ENCODE measurements around the gene OR6N2. TPM values are rescaled to one million over a fixed set of nuclear protein-coding genes. Genes with fewer than 3 reads are reported as not detected.

OR6N2 gene
- total RNA-seq, 2 experiments from 2014 or later: not detected

DNA sequence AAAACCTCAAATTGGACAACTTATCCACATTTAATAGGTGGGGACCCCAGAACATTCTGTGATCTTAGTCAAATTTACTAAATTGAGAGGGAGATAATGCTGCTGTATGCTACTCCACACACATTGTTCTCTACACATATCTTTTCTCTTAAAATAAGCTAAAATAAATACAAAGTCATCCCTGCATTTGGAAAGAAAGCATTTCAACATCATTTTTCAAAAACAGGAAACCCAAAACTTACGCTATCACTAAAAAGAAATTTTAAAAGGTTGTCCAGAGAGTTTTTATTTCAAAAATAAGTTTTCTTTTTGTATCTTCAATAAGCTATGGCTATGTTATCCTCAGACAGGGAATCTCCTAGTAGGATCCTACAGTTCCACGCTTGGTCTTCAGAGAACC lies 19.5 kb upstream of the OR6N2 start:
- Mint-ChIP-seq H3K27me3 (peaks cover 34% of the 10 kb centered on the region), H3K36me3 (no peaks in the 10 kb centered on the region), H3K4me1 (no peaks in the 10 kb centered on the region), H3K4me3 (no peak overlapping the region), H3K9me3 (no peaks in the 10 kb centered on the region), H3K27ac (no peak overlapping the region)
- no peak for DNase-seq

DNA sequence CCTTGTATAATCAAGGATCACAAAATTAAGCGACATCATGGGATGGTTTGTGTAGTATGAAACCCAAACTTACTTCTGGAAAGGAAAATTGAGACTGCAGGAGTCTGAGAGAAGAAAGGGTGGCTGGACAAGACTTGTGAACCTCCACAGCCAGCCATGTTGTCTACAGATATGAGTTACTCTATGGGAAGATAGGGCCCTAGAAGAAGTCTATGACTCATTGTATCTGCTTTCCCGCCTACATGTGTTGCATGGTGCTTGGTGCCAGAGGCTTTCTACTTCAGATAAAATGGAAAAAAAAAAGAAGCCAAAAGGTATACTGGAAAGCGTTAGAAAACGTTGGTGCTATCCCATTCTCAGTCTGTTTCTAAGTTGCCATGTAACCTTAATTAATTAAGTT lies 18.7 kb upstream of the OR6N2 start:
- Mint-ChIP-seq H3K4me1 (no peaks in the 10 kb centered on the region), H3K36me3 (no peaks in the 10 kb centered on the region), H3K27ac (no peak overlapping the region), H3K27me3 (peaks cover 34% of the 10 kb centered on the region), H3K9me3 (no peaks in the 10 kb centered on the region), H3K4me3 (no peak overlapping the region)
- no peak for DNase-seq

DNA sequence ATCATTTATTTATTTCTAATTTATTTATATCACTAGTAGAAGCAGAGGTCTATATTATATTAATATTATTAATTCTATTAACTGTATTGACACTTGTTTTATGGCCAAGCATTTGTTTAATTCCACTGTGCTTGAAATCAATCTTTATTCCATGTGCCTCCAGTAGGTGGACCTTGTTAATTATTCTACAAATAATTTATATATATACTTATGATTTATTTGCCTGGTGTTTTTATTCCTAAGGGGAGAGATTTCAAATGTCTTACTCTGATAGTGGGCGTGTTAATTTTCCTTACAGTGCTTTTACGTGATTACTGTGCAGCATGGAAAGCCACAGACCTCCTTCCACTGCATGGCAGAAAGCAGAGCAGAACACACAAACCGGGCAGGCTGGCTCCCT lies 17.5 kb upstream of the OR6N2 start:
- H3K36me3 Mint-ChIP-seq: no peaks in the 10 kb centered on the region
- no peaks in the 10 kb centered on the region for H3K4me1 Mint-ChIP-seq
- no peak for DNase-seq
- H3K9me3 Mint-ChIP-seq: no peaks in the 10 kb centered on the region
- H3K27ac Mint-ChIP-seq: no peak overlapping the region
- peaks cover 30% of the 10 kb centered on the region for H3K27me3 Mint-ChIP-seq
- no peak overlapping the region for H3K4me3 Mint-ChIP-seq

DNA sequence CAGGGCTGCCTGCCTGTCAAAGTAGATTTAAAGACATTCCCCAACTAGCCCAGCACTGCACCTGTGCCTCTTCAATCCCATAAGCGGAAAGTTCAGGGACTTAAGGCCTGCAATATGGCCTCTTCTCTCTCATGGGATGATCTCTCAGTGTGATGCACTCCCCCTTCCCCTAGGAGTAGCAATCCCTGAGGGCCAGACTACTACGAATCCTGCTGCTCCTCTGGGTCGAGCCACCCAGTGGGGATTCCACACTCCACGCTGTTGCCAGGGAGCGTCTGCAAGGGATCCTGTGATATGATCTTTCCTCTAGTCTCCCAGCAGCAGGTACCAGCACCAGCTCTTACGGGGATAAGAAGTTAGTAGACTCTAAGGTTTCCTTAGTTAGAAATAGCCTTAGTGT lies 13.2 kb upstream of the OR6N2 start:
- Mint-ChIP-seq H3K9me3 (no peaks in the 10 kb centered on the region), H3K27ac (no peak overlapping the region), H3K27me3 (peaks cover 18% of the 10 kb centered on the region), H3K4me1 (no peaks in the 10 kb centered on the region), H3K36me3 (no peaks in the 10 kb centered on the region), H3K4me3 (no peak overlapping the region)
- no peak for DNase-seq

DNA sequence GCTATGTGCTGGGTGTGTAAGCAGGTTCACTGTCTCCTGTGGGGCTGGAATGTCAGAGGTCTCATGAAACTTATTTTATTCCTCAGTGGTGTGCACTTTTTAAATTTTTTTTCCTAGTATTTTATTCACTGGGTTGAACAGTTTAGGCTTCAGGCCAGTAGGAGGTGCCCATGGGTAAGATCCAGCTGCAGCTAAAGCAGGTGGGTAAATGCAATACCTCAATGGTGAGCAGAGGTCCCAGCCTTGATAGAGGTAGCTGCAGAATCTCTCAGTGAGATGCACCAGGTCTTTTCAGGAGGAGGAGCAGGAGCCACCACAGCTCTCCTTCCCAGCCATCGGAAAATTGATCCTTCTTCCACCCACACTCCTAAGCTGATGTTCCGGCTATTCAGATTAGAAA lies 12.6 kb upstream of the OR6N2 start:
- no peak overlapping the region for H3K27ac Mint-ChIP-seq
- DNase-seq: no peak
- no peak overlapping the region for H3K4me3 Mint-ChIP-seq
- no peaks in the 10 kb centered on the region for H3K36me3 Mint-ChIP-seq
- H3K4me1 Mint-ChIP-seq: no peaks in the 10 kb centered on the region
- H3K9me3 Mint-ChIP-seq: no peaks in the 10 kb centered on the region
- peaks cover 21% of the 10 kb centered on the region for H3K27me3 Mint-ChIP-seq

DNA sequence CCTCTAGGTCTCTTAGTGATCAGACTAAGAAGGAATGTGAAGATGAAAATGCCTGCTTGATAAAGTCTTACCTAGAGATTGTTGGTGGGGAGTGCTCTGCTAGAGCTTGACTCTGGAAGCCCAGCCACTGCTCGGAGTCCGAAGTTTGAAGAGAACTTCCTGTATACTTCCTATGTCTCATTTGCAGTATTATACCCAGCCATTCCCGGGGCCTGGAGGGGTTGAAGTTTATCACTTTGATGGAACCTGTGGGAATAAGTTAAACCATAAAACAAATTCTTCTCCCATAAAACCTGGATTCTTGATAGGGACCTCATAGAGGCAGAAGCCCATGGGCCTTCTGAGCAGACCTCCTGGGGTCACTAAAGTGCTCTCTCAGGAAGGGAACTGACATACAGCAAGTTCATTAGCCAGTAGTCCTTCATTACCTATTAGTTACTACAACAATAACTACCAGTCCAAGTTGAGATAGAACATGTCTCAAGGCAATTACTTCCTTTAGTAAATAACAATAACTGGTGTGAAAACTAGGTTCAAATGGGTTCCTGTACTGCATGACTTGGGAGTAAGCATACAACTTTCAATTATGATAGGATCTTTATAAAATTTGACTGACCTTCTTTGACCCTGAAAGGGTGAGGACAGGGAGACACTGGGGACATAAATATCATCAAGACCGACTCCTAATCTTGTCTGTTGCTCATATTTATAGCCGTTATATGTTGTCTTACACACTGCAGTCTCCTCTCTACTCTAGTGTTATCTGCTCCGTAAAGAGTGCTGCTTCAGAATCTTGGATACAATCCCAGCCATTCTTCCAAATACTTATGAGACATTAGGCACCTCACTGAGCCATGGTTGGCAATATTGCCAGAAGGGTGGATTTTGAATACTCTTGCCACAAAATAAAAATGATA lies 8.8 kb downstream of the OR6N2 start, which contains the start of gene OR6N1:
Gene OR6N1 (minus strand): TSS at position 246 of the 917 bp plus-strand sequence. CDS start 5,513 bp downstream, outside the sequence.
- Mint-ChIP-seq H3K9me3 (no peaks in the 10 kb centered on the region), H3K27me3 (peaks cover 10% of the 10 kb centered on the region), H3K36me3 (no peaks in the 10 kb centered on the region), H3K4me1 (no peaks in the 10 kb centered on the region), H3K27ac (no peak within 1 kb of the TSS), H3K4me3 (no peak within 1 kb of the TSS)
- no peak for DNase-seq

DNA sequence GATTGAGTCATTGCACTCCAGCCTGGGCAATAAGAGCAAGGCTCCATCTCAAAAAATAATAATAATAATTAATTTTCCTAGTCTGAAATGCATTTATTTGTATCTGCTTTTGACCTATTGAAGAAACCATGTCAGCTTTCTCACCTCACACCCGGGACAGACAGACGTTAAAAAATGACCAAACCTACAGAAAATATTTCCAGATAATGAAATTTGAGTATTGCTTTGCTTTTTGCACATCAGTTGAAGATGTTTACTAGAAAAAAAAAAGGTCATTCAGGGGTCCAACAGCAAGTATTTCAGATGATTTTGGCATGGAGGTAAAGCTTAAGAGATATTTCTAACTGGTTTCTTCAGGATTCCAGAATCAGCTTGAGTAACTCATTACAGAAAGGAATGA lies 26.6 kb downstream of the OR6N2 start, which contains the start of gene OR6K6:
Gene OR6K6 (plus strand): TSS at position 301 of the 400 bp plus-strand sequence. CDS start 168 bp downstream, outside the sequence.
- peaks cover 23% of the 10 kb centered on the region for H3K27me3 Mint-ChIP-seq
- H3K4me3 Mint-ChIP-seq: no peak within 1 kb of the TSS
- H3K36me3 Mint-ChIP-seq: no peaks in the 10 kb centered on the region
- no peak within 1 kb of the TSS for H3K27ac Mint-ChIP-seq
- no peak for DNase-seq
- no peaks in the 10 kb centered on the region for H3K9me3 Mint-ChIP-seq
- H3K4me1 Mint-ChIP-seq: no peaks in the 10 kb centered on the region

DNA sequence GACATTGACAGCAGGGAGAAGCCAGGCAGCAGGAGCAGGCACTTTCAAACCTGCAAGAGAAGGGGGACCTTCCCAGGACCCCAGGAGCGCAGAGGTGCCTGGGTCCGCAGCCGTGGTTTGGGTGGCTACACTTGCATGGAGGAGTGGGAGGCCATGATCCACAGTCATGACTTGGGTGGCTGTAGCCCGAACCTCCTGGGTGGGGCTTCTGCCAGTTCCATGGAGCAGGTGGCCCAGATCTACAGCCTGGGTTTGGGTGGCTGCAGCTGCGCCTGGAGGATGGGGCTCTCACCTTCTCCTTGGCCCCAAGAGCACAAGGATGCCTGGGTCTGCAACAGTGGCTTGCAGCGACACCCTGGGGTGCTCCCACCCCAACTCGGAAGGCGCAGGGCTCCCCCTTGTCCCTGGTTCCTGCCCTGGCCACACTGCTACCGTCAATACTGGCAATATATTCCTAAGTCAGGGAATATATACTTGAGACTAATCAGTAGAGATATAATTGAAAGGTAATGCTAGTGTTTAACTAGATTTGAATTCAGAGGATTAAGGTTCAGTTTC lies 28.8 kb downstream of the OR6N2 start:
- Mint-ChIP-seq H3K27ac (no peak overlapping the region), H3K4me1 (no peaks in the 10 kb centered on the region), H3K27me3 (peaks cover 17% of the 10 kb centered on the region), H3K9me3 (no peaks in the 10 kb centered on the region), H3K36me3 (no peaks in the 10 kb centered on the region), H3K4me3 (no peak overlapping the region)
- DNase-seq: no peak

DNA sequence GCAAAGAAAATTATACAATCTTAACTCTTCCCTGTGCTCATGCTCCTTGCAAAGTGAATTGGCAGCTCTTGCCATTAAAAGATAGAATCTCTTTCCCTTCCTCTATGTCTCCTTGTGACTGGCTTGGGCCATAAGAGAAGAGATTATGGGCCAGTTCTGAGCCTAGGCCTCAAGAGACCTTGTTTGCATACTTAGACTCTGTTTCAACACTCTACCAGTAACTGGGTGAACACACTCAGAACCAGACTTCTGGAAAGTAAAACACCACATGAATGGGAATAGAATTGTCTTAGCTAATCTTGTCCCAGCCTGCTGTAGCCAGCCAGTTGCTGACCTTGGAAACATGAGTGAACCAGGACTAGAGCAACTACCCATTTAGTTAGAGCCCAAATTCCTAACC lies 45.2 kb downstream of the OR6N2 start:
- H3K36me3 Mint-ChIP-seq: no peaks in the 10 kb centered on the region
- H3K4me3 Mint-ChIP-seq: no peak overlapping the region
- no peak overlapping the region for H3K27ac Mint-ChIP-seq
- no peaks in the 10 kb centered on the region for H3K4me1 Mint-ChIP-seq
- H3K9me3 Mint-ChIP-seq: no peaks in the 10 kb centered on the region
- H3K27me3 Mint-ChIP-seq: peaks cover 4% of the 10 kb centered on the region
- DNase-seq: no peak

DNA sequence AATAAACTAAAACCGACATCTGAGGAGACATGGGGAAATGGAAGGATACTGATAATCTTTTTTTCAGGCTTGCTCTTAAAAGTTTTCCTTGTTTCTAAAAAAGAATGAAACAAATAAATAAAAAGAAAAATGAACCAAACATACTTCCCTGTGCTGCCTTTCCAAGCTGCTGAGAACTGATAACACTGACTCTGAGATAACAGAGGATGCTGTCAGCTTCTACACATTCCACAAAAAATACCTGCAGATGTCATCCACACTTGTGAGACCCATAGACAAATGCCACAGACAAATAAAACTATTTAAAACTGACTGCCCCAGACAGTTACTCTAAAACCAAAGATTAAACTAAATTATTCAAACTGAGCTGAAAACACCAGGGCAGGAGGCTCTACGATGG lies 48.5 kb downstream of the OR6N2 start:
- no peaks in the 10 kb centered on the region for H3K4me1 Mint-ChIP-seq
- H3K27ac Mint-ChIP-seq: no peak overlapping the region
- H3K9me3 Mint-ChIP-seq: no peaks in the 10 kb centered on the region
- DNase-seq: no peak
- peaks cover 4% of the 10 kb centered on the region for H3K27me3 Mint-ChIP-seq
- H3K36me3 Mint-ChIP-seq: no peaks in the 10 kb centered on the region
- no peak overlapping the region for H3K4me3 Mint-ChIP-seq

DNA sequence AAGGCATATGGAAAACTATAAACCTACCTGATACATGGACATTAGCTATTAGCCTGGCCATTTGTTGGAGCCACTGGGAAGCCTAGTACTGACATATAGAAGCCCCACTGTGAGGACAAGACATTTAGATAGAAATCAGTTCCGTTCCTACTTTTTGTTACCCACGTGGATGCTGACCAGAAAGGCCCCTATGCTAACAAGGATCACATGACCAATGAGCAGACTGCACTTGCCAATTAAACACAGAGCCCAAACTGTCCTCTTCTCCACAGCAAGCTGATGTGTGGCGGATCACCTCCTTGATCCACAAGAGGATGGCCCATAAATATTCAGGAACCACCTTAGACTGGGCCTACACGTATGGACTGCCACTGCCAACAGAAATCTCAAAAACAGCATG lies 49.3 kb downstream of the OR6N2 start:
- DNase-seq: no peak
- Mint-ChIP-seq H3K9me3 (no peaks in the 10 kb centered on the region), H3K27ac (no peak overlapping the region), H3K36me3 (no peaks in the 10 kb centered on the region), H3K4me1 (no peaks in the 10 kb centered on the region), H3K4me3 (no peak overlapping the region), H3K27me3 (peaks cover 8% of the 10 kb centered on the region)

DNA sequence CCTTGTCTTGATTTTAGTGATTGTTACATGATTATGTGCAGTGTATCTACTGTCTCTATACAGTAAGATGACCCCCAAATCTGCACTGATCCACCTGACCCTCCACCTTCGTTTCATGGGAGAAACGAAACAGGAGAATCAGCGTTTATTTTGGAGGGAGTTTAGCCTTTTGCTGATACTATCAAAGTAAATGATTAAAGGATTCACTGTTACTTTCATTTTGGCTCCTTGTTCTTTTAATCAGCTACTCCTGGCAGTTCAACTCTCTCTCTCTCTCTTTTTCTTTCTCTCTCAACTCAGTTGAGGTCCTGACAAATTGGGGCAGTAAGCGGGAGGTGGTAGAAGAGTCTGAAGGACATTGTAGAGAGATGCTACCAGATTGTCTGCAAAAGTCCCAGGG lies 50.6 kb downstream of the OR6N2 start:
- DNase-seq: no peak
- Mint-ChIP-seq H3K27me3 (peaks cover 15% of the 10 kb centered on the region), H3K27ac (no peak overlapping the region), H3K9me3 (no peaks in the 10 kb centered on the region), H3K4me1 (no peaks in the 10 kb centered on the region), H3K36me3 (no peaks in the 10 kb centered on the region), H3K4me3 (no peak overlapping the region)

DNA sequence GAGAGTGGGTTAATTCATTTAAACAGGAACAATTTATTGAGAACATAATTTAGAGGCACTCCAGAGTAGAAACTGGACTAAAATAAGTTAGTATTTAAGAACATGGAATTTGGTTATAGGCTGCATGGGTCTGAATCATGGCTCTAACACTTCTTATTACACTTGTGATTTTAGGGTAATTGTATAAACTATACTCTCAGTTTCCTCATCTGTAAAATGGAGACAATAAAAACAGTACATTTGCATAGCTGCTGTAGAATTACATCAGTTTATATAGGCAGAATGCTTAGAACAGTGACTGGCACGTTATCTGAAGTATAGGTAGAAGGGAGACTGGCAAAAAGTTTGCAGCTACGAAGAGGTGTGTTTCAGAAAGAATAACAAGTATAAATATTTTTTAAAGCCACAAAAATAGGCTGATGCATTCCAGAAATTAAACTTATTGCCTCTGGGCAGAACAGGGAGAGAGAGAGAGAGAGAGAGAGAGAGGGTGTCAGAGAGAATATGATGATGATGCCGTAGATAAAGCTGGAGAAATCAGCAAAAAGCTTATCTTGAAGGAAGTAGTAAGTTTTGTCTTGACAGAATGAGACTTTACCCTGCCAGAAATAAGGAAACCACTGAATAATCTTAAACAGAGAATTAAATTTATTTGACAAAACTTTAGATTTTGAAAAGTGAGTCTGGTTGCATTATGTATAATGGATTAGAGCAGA lies 52.3 kb downstream of the OR6N2 start:
- H3K27ac Mint-ChIP-seq: no peak overlapping the region
- H3K4me3 Mint-ChIP-seq: no peak overlapping the region
- H3K4me1 Mint-ChIP-seq: no peaks in the 10 kb centered on the region
- H3K36me3 Mint-ChIP-seq: no peaks in the 10 kb centered on the region
- no peaks in the 10 kb centered on the region for H3K9me3 Mint-ChIP-seq
- DNase-seq: no peak
- H3K27me3 Mint-ChIP-seq: peaks cover 22% of the 10 kb centered on the region

DNA sequence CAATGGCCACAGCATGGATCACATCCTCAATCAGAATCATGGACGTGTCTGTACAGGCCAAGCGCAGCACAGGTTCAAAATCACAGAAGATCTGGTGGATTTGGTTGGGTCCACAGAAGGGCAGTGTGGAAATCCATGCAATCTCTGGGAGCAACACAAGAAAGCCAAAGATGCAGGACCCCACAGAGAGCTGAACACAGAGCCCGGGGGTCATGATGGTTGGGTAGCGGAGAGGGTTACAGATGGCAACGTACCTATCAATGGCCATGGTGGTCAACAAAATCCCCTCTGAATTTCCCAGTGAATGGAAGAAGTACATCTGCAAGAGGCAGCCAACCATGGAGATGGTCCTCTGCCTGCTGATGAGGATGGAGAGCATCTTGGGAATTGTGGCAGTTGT lies 56.6 kb downstream of the OR6N2 start:
- no peaks in the 10 kb centered on the region for H3K9me3 Mint-ChIP-seq
- no peak for DNase-seq
- H3K27me3 Mint-ChIP-seq: peaks cover 35% of the 10 kb centered on the region
- no peak overlapping the region for H3K4me3 Mint-ChIP-seq
- H3K36me3 Mint-ChIP-seq: no peaks in the 10 kb centered on the region
- no peaks in the 10 kb centered on the region for H3K4me1 Mint-ChIP-seq
- H3K27ac Mint-ChIP-seq: no peak overlapping the region
